ENCODE measurements around the gene TPRKB. TPM values are rescaled to one million over a fixed set of nuclear protein-coding genes. Genes with fewer than 3 reads are reported as not detected.
"Not testable (repeated sequence)": the region's sequence is repeated elsewhere in the genome, so short reads cannot be mapped to it uniquely, and the experiment has no call there.

The TPRKB gene
- total RNA-seq, 1 donor from 2014 or later, result 16.8 TPM

DNA sequence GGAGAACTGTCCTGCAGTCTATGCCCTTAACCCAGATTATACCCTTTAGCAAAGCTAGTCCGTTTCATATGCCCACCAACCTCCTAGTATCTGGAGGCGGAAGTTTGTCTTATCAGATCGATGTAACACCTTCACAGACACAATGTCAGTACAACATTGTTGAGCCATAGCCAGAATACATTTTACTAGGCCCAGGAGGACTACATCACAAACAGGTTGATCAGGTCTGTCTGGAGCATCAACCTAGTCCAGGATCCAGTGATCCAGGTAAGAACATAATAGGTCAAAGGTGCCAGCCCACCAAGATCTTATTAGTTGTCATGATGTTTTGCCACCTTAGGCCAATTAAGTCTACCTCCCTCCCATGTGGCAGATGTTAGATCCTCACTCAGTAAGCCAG lies 2.0 kb upstream of the TPRKB start:
- DNase-seq (ENCODE audit: low spot score), result no peak

DNA sequence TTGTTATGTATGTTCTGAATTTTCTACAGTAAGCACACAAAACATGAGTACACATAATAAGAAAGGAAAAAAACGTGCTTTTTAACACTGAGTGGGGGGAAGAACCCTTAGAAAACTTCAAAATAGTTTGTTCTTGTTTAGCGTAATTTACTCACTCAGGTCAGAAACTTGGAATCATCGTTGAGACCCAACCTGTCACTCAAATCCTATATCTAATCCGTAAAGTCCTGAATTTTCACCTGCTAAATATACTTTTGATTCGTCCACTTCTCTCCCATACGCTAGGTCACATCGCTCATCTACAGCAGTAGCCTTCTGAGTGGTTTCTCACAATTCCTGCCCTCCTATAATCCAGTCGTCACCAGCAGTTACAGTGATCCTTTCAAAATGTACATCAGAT lies 767 bp downstream of the TPRKB start:
- DNase-seq (ENCODE audit: low spot score), result no peak

DNA sequence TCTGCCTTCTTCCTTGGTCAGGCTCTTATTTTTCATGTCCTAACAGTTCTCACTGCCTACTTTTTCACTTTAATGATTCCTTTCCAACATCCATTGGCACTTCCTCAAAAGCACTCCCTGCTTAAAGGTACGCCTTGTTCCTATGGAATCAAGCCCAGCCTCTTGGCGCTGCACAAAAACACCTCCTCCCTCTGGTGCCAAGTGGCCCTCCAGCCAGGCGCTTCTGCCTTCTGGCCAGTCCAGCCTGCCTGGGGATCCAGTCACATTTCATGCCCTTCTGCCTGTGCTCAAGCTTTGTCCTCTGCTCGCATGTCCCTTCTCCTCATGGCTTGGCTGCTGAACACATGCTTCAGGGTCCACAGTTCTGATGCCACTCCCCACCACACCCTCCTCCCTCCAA lies 6.3 kb downstream of the TPRKB start:
- DNase-seq (ENCODE audit: low spot score), result no peak

DNA sequence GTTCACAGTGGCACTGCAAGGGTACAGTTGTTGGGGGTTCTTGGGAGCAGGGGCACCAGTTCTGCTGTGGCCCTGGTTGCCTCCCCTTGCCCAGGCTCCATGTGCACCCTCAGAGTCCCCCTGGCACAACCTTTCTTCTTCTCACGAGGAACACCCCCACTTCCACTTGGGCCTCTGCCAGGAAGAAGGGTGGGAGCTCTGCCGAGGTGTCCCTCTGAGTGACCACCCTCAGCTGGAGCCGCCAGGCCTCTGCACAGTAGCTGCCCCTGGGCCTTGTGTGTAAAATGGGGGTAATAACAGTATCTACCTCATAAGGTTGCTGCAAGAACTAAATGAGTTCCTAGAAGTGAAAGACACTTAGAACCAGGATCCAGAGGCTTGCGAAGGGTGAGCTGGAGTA lies 8.4 kb downstream of the TPRKB start:
- no peak for DNase-seq (ENCODE audit: low spot score)

DNA sequence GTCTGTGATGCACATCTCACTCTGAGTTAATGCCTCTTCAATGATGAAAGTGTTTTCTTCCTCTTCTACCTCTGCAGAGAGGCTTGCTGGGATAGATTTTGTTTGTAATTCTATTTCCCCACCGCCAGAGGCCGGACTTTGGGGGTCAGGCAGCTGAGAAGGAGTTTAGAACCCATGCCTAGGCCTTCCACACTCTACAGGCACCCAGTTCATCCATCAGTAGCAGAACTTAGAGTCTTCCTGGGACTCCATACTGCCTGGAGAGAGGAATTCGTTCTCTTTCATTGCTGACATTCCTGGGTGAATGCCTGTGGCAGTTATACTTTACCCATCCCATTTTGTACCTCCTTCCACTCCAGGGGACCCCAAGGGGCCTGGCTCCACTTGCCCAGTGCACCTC lies 9.1 kb downstream of the TPRKB start:
- no peak for DNase-seq (ENCODE audit: low spot score)

DNA sequence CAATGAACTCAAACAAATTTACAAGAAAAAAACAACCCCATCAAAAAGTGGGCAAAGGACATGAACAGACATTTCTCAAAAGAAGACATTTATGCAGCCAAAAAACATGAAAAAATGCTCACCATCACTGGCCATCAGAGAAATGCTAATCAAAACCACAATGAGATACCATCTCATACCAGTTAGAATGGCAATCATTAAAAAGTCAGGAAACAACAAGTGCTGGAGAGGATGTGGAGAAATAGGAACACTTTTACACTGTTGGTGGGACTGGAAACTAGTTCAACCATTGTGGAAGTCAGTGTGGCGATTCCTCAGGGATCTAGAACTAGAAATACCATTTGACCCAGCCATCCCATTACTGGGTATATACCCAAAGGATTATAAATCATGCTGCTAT lies 10.5 kb downstream of the TPRKB start:
- not testable (repeated sequence) for DNase-seq (ENCODE audit: low spot score)

DNA sequence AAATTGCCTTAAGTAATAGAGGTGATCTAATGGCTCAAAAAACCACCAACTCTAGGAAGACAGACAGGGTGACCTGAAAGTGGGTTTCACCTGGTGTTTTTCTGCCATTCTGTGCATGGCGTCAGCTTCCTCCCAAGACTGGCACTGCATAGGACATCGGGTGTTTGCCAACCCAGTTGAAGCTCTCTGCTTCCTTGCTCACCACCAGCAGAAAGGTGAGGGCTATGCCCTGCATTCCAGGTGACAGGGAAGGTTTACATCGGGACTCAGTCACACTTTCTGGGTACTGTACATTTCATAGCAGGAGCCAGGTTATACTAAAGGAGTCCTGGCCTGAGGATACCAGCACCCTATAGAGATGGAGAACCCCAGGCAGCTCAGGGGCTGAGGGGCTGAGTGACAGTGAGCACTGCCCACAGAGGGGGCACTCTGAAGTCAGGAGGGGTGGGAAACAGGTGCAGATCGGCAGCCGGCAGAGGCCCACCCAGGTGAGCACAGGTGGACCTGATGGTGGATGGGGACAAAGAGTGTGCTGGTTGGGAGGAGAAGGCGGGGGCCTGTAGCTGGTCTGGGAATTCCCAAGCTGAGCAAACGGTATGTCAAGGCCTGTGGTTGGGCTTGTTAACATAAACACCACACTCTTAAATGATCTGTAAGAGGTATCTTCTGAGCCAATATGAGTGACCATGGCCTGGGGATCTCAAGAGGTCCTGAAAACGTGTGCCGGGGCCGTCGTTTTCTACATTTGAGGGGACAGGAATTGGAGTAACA lies 18.1 kb downstream of the TPRKB start:
- DNase-seq (ENCODE audit: low spot score), result no peak

DNA sequence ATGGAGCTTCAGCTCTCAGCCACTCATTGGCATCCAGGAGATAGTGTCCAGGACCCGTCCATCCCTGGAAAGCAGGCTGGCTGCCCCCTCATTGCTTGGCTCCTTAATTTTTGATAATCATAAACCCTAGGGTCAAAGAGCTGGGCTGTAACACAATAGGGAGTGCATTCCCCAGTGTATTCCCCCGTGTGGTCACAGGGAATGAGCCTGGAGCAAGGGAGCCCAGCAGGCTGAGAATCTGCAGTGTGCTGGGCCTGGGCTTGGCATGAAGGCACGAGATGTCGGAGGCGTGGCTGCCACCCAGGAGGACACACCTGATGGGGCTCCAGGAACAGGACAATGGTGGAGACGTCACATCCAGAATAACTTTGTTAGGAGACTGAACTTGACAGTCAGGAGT lies 18.7 kb downstream of the TPRKB start:
- no peak for DNase-seq (ENCODE audit: low spot score)

DNA sequence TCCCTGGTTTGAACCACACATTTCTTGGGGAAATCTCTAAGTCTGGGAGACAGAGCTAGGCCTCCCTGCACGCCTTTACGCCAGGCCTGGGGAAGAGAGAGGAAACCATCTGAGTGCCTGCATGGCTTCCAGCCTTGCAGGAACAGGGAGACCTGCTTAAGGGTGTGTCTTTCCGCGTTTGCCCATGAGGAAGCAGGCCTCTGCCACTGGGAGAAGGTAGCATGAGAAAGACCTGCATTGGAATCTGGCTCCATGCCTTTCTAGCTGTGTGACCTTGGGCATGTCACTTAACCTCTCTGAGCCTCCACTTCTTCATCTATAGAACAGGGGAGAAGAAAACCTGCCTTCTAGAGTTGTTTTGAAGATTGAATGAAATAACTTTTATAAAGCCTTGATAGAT lies 19.4 kb downstream of the TPRKB start:
- DNase-seq (ENCODE audit: low spot score), result not testable (repeated sequence)

DNA sequence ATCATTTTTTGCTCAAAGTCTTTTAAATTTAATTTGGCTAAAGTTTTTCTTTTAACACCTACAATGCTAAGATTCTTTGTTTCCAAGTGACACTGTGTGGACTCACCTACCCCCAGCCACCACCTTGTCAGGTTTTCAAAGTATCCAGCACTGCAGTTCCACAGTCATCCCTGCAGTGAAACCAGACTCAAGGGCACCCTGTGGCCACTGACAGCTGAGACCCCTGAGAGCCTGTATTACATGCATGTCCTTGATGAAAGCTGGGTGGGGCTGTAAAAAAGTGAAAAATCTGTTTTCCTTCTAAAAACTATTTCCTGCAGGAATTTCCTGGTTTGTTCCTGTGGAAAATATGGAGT lies 19.9 kb downstream of the TPRKB start:
- no peak for DNase-seq (ENCODE audit: low spot score)

DNA sequence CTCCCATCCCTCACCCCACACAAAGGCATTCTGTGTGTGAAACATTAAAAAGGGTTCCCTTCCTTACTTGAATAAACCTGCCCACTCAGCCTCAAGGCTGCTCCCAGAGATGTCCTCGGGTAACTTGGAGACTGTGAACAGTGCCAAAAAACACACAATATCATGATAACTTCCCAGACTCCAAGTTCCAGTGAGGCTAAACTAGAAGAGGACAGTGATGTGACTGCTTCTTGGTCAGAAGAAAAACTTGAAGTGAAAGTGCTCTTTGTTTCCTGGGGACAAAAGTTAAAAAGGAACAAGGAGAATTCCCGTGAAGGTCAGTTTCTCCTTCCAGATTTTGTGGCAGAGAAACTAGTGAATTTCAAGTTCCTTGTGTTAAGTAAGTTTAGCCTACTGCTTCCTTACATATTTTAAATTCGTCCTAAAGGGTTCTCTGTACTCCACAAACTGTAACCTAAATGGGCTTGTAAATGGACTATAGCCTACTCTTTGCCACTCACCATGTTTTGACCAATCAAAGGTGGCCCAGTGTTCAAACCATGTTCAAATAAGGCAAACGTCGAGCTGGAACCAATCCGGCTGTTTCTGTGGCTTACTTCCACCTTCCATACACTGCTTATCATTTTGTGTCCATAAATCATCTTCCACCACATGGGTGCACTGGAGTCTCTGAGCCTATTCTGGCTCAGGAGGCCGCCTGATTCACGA lies 20.4 kb downstream of the TPRKB start:
- DNase-seq (ENCODE audit: low spot score), result no peak

DNA sequence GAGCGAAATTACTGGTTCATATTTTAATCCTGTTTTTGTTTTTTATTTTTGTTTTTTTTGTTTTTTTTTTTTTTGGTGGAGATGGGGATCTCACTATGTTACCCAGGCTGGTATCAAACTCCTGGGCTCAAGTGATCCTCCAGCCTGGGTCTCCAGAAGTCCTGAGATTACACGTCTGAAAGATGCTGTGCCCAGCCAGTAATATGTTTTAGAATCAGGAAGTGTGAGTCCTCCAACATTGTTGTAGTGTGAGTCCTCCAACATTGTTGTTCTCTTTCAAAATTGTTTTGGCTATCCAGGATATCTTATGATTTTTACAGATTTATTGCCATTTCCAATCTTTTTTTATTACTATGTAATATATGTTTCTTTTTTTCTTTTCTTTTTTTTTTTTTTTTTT lies 23.1 kb downstream of the TPRKB start:
- no peak for DNase-seq (ENCODE audit: low spot score)

DNA sequence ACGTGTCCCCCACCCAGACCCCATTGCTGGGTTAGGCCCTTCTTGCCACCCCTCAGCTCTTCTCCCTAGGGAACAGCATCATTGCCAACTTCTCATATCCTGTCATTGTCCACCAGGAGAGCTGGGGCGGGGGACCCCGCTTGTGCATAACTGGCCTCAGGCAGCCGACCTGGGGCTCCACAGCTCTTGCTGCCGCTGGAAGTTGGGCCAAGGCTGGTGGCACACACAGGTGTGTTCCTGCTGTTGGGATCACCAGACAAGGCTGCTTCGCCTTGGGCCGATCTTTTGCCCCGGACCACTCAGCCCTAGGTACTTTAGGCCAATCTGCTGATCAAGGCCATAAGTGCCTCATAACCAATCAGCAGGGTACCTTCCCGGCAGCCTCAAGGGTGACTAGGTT lies 28.6 kb downstream of the TPRKB start:
- DNase-seq (ENCODE audit: low spot score), result no peak

DNA sequence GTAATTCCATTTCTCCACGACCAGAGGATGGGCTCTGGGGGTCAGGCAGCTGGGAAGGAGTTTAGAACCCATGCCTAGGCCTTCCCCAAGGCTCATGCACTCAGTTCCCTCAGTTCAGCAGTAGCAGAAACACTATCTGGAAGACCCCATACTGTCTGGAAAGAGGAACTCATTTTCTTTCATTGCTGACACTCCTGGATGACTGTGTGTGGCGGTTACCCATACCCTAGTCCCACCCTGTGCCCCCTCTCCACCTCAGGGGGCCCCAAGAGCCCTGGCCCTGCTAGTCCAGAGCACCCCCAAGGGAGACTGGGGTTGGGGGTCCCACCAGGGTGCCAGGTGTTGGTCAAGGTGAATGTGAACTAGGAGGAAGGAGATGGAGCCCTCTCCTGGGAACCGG lies 29.5 kb downstream of the TPRKB start:
- no peak for DNase-seq (ENCODE audit: low spot score)

DNA sequence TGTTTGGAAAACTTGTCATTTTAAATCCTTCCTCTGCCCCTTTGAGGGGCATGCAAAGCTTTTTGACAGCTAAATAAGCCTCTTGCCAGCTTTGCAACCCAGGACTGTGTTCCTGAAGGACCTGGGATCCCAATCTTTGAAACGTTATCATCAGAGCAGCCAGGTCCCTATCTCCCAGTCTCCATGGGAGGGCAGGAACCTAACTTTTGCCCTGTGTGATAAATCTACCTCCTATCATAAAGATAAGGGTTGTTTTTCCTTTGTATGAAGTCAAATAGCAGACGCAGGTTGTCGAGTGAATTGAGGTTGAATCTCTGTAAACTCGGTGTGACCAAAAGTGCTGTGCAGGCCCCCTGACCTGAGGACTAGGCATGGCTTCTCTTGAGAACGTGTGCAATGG lies 30.1 kb downstream of the TPRKB start:
- no peak for DNase-seq (ENCODE audit: low spot score)

DNA sequence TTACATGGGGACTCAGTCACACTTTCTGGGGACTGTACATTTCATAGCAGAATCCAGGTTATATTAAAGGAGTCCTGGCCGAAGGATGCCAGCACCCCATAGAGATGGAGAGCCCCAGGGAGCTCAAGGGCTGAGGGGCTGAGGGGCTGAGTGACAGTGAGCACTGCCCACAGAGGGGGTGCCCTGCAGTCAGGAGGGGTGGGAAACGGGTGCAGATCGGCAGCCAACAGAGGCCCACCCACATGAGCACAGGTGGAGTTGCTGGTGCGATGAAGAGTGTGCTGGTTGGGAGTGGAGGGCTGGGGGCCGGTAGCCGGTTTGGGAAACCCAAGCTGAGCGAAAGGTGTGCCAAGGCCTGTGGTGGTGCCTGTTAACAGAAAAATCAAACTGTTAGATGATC lies 32.1 kb downstream of the TPRKB start:
- no peak for DNase-seq (ENCODE audit: low spot score)

DNA sequence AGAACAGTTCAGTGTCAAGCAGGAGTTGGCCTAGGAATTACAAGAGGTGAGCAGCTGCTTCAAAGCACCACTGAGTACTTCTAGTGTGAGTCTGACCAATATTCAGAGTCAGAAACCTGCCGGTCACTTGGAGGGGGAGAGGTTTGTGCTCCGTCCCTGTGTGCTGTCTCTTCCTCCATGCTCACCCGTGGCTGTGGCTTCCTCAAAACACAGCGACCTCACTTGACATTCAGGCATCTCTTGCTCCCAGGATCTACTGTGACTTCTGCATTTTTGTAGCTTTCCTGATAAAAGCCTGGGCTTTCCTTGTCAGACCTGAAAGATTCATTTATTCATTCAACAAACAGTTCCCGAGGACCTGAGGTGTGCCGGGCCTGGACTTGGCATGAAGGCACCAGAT lies 32.9 kb downstream of the TPRKB start:
- no peak for DNase-seq (ENCODE audit: low spot score)

DNA sequence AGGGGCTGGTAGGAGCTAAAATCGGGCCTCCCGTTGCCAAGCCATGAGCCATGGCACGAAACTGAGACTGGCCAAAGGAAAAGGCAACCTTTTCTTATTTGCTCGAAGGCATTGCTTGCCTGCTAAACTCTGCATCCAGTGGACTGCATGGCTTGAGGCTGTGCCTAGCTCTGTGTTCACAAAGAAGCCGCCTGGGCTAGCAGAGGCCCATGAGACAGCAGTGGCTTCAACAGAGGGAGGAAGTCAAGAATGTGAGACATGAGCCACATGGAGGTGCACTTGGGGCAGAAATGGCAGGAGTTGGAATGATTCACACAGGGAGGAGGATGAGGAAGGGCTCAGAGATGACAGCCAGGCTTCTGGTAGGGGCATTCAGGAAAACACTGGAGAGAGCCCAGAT lies 33.5 kb downstream of the TPRKB start:
- no peak for DNase-seq (ENCODE audit: low spot score)

DNA sequence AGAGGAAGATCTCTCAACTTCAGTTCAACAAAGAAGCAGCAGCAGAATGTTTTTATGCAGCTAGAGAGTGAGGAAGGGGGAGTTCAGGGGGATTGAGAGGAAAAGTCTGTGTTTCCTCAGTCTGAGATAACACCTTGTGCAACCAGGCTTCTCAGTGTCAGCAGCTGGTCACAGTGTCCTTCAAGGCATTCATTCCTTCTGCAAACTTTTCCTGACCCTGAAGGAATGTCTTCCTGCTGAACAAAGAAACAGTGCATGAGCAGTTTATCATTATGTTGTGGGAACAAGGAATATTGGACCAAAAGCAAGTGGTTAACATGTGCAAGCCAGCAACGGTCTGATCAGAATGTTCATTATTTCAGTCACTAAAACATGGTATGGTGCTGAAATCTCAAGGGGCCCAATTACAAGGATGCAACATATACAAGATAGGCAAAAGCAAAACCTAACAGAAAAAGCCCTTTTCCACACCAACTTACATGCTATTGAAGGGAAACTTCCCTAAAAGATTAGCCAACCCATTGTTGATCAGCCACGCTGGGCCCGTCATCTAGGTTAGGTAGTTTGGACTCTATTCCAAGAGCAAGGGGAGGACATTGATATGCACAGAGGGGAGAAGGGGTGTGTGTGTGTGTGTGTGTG lies 34.2 kb downstream of the TPRKB start:
- DNase-seq (ENCODE audit: low spot score), result not testable (repeated sequence)

DNA sequence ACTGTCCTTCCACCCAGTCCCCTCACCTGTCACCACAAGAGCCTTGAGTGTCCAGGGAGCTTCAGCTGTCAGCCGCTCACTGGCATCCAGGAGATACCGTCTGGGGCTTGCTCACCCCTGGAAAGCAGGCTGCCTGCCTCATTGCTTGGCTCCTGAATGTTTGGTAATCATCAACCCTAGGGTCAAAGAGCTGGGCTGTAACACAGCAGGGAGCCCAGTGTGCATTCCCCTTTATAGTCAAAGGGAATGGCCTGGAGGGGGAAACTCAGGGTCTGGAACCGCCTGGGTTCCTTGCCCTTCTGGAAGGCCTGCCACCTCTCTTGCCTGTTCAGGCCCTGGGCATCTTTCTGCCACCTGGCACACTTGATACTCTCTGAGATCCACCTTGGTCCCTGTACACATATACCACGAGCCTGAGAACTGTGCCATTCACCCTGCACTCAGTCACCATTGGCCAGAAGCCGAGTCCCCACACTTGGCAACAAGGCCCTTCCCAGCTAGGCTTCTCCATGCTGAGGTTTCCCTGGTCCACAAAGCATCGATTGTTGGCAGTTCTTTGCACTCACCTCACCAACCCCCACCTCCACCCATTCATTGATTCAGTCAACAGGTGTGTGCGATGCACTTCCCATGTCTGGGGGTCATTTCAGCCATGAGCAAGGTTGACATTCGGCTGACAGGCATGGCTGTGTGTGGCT lies 35.0 kb downstream of the TPRKB start:
- DNase-seq (ENCODE audit: low spot score), result peak; percentile 90

DNA sequence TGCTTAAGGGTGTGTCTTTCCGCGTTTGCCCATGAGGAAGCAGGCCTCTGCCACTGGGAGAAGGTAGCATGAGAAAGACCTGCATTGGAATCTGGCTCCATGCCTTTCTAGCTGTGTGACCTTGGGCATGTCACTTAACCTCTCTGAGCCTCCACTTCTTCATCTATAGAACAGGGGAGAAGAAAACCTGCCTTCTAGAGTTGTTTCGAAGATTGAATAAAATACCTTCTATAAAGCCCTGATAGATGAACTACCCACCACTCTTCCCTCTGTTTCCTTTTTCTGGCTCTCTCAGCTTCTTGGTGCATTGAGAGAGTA lies 35.7 kb downstream of the TPRKB start:
- DNase-seq (ENCODE audit: low spot score), result not testable (repeated sequence)

DNA sequence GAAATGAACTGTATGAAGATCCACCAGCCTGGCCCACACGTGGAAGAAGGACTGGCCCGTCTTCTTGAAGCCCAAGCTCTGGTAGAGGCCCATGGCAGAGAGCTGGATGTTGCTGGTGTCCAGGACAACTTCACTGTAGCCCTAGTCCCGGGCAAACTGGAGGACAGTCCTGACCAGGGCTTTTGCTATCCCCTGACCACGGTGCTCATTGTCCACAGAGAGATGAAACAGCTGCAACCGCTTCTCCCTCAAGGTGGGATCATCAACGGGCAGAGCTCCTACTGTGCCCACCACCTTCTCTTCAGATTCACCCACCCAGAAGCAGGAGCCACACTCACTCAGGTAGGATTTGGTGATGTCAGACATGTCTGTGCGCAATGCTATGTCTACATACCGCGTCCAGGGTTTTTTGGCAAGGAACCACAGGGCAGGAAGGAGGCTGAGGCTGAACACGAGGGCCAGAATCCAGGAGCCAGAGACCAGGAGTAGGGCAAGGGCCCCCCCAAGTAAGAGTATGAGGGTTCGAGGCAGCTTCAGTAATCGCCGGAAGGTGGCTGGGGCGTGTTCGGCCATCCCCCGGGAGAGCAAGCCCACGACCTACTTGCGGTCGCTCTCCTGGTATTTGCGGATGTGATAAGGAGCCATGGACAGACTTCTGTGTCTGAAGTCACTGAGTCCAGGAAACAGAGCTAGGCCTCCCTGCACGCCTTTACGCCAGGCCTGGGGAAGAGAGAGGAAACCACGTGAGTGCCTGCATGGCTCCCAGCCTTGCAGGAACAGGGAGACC lies 36.3 kb downstream of the TPRKB start:
- peak; percentile 50 for DNase-seq (ENCODE audit: low spot score)
